Measurements from ENCODE around the gene UTP4.
"Not testable (repeated sequence)": the region's sequence is repeated elsewhere in the genome, so short reads cannot be mapped to it uniquely, and the experiment has no call there.

The UTP4 gene

GRCh38 chr16:69120096-69120664 lies 12.3 kb upstream of the UTP4 start:
- FAIRE-seq (no peak), DNase-seq (ENCODE audit: insufficient read length) (no peak)
- no peak for TF ChIP-seq POLR2A (IDR thresholded peaks at IDR 0.05; ENCODE audit: low read depth, low read length)
- TF ChIP-seq POLR2AphosphoS5 (IDR thresholded peaks at IDR 0.05; ENCODE audit: low read depth, low read length), result no peak
- TF ChIP-seq TAF1 (IDR thresholded peaks at IDR 0.05; ENCODE audit: borderline replicate concordance, low read depth, low read length), result no peak

- no peak for TF ChIP-seq POLR2AphosphoS5 (IDR thresholded peaks at IDR 0.05; ENCODE audit: low read depth, low read length)
- no peak for TF ChIP-seq POLR2A (IDR thresholded peaks at IDR 0.05; ENCODE audit: low read depth, low read length)
- no peak for TF ChIP-seq TAF1 (IDR thresholded peaks at IDR 0.05; ENCODE audit: borderline replicate concordance, low read depth, low read length)
- DNase-seq (ENCODE audit: insufficient read length) (no peak), FAIRE-seq (no peak)
These were observed 8.5 kb upstream of the UTP4 start for GRCh38 chr16:69123910-69124309.

- DNase-seq (ENCODE audit: insufficient read length); FAIRE-seq: not testable (repeated sequence)
These were observed 8.0 kb upstream of the UTP4 start for GRCh38 chr16:69124406-69124805.

- not testable (repeated sequence) for FAIRE-seq; DNase-seq (ENCODE audit: insufficient read length)
These were observed 7.5 kb upstream of the UTP4 start for GRCh38 chr16:69124961-69125360.

GRCh38 chr16:69126221-69126620 lies 6.2 kb upstream of the UTP4 start:
- TF ChIP-seq POLR2AphosphoS5 (IDR thresholded peaks at IDR 0.05; ENCODE audit: low read depth, low read length) (no peak), POLR2A (IDR thresholded peaks at IDR 0.05; ENCODE audit: low read depth, low read length) (no peak), TAF1 (IDR thresholded peaks at IDR 0.05; ENCODE audit: borderline replicate concordance, low read depth, low read length) (no peak)
- DNase-seq (ENCODE audit: insufficient read length), result no peak
- no peak for FAIRE-seq

GRCh38 chr16:69126801-69127200 lies 5.6 kb upstream of the UTP4 start:
- FAIRE-seq; DNase-seq (ENCODE audit: insufficient read length): not testable (repeated sequence)

GRCh38 chr16:69127966-69128510 lies 4.4 kb upstream of the UTP4 start:
- DNase-seq (ENCODE audit: insufficient read length), result no peak
- TF ChIP-seq TAF1 (IDR thresholded peaks at IDR 0.05; ENCODE audit: borderline replicate concordance, low read depth, low read length) (no peak), POLR2A (IDR thresholded peaks at IDR 0.05; ENCODE audit: low read depth, low read length) (no peak), POLR2AphosphoS5 (IDR thresholded peaks at IDR 0.05; ENCODE audit: low read depth, low read length) (no peak)
- FAIRE-seq, result no peak

GRCh38 chr16:69130461-69130860 lies 2.0 kb upstream of the UTP4 start:
- no peak for DNase-seq (ENCODE audit: insufficient read length)
- TF ChIP-seq POLR2A (IDR thresholded peaks at IDR 0.05; ENCODE audit: low read depth, low read length), result peak; percentile 39; the same call in 1 of the 2 replicates
- no peak for TF ChIP-seq TAF1 (IDR thresholded peaks at IDR 0.05; ENCODE audit: borderline replicate concordance, low read depth, low read length)
- no peak for FAIRE-seq

GRCh38 chr16:69131167-69131838 lies 1.1 kb upstream of the UTP4 start:
- no peak for DNase-seq (ENCODE audit: insufficient read length)
- no peak for FAIRE-seq
- TF ChIP-seq POLR2A (IDR thresholded peaks at IDR 0.05; ENCODE audit: low read depth, low read length) (peak; percentile 11; the same call in 1 of the 2 replicates), TAF1 (IDR thresholded peaks at IDR 0.05; ENCODE audit: borderline replicate concordance, low read depth, low read length) (0 out of 2 replicates have a peak, but pooled peaks have one; percentile 7), POLR2AphosphoS5 (IDR thresholded peaks at IDR 0.05; ENCODE audit: low read depth, low read length) (0 out of 2 replicates have a peak, but pooled peaks have one; percentile 44)

- DNase-seq (ENCODE audit: insufficient read length) (peak; percentile 89), FAIRE-seq (peak; percentile 60)
- TF ChIP-seq TAF1 (IDR thresholded peaks at IDR 0.05; ENCODE audit: borderline replicate concordance, low read depth, low read length) (no peak), POLR2A (IDR thresholded peaks at IDR 0.05; ENCODE audit: low read depth, low read length) (peak; percentile 15), POLR2AphosphoS5 (IDR thresholded peaks at IDR 0.05; ENCODE audit: low read depth, low read length) (0 out of 2 replicates have a peak, but pooled peaks have one; percentile 17)
These were observed 518 bp upstream of the UTP4 start for GRCh38 chr16:69131839-69132423.

GRCh38 chr16:69133373-69133954 lies 1.0 kb downstream of the UTP4 start:
- DNase-seq (ENCODE audit: insufficient read length) (no peak), FAIRE-seq (no peak)
- TF ChIP-seq TAF1 (IDR thresholded peaks at IDR 0.05; ENCODE audit: borderline replicate concordance, low read depth, low read length) (no peak), POLR2A (IDR thresholded peaks at IDR 0.05; ENCODE audit: low read depth, low read length) (no peak), POLR2AphosphoS5 (IDR thresholded peaks at IDR 0.05; ENCODE audit: low read depth, low read length) (no peak)

- DNase-seq (ENCODE audit: insufficient read length), result no peak
- FAIRE-seq, result no peak
- TF ChIP-seq POLR2AphosphoS5 (IDR thresholded peaks at IDR 0.05; ENCODE audit: low read depth, low read length) (no peak), POLR2A (IDR thresholded peaks at IDR 0.05; ENCODE audit: low read depth, low read length) (no peak), TAF1 (IDR thresholded peaks at IDR 0.05; ENCODE audit: borderline replicate concordance, low read depth, low read length) (no peak)
These were observed 6.2 kb downstream of the UTP4 start for GRCh38 chr16:69138608-69139007.

- not testable (repeated sequence) for DNase-seq (ENCODE audit: insufficient read length)
These were observed 7.0 kb downstream of the UTP4 start for GRCh38 chr16:69139464-69139863.

More at GRCh38 chr16:69139464-69139863, 7.0 kb downstream of the UTP4 start:
- not testable (repeated sequence) for FAIRE-seq
